Measurements from ENCODE around the gene APOL5.

- TF ChIP-seq CTCF (IDR thresholded peaks at IDR 0.05; ENCODE audit: low read depth, low read length, missing input control): no peak
- no peak for TF ChIP-seq ATF3 (IDR thresholded peaks at IDR 0.05)
- no peak for TF ChIP-seq HNF4A (conservative IDR thresholded peaks at IDR 0.05)
- no peak for TF ChIP-seq RXRA (IDR thresholded peaks at IDR 0.05)
- TF ChIP-seq JUND (IDR thresholded peaks at IDR 0.05): no peak
- no peak for TF ChIP-seq MAX (IDR thresholded peaks at IDR 0.05)
- TF ChIP-seq HNF4G (IDR thresholded peaks at IDR 0.05): no peak
- no peak for TF ChIP-seq SP1 (IDR thresholded peaks at IDR 0.05)
- no peak for TF ChIP-seq ZBTB33 (IDR thresholded peaks at IDR 0.05)
- no peak for TF ChIP-seq EGR1 (IDR thresholded peaks at IDR 0.05; ENCODE audit: low read depth in 2 of 2)
- no peak for TF ChIP-seq TAF1 (conservative IDR thresholded peaks at IDR 0.05)
- no peak for TF ChIP-seq REST (IDR thresholded peaks at IDR 0.05)
- no peak for TF ChIP-seq RAD21 (IDR thresholded peaks at IDR 0.05)
Measured at GRCh38 chr22:35735542-35735941, 17.9 kb downstream of the APOL5 start.
